ENCODE results near the gene PHTF2.

Gene PHTF2

DNA sequence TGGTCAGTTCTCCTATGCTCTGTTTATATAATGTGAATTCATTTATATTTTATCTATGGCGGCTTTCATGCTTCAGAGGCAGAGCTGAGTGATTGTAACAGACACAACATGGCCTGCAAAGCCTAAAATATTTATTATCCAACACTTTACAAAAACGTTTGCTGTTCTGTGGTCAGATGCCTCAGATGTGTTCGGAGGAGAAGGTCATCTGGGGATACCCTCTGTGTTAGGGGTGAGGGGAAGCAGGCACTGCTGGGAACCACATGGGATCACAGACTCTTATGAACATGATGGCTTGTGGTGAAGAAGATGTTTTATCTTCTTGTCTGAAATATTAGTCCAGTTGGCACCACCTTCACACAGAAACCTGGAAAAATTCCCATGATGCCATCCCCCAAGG lies 203.4 kb downstream of the PHTF2 start:
- no peak for DNase-seq

DNA sequence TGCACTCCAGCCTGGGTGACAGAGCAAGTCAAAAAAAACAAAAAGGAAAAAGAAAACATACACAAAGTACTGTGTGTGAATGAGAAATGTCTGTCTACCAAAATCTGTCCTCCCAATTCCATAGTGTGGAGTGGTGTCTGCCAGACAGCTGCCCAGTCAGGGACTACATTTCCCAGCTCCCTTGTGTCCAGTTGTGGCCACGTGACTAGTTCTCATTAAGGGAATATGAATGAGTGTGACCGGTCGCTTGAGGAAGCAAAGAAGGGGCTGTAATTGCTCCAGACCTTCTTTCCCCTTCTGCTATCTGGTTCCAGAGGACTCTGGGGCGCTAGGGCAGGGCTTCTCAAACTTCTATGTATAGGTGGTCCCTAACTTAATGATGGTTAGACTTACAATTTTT lies 204.1 kb downstream of the PHTF2 start:
- DNase-seq: no peak

DNA sequence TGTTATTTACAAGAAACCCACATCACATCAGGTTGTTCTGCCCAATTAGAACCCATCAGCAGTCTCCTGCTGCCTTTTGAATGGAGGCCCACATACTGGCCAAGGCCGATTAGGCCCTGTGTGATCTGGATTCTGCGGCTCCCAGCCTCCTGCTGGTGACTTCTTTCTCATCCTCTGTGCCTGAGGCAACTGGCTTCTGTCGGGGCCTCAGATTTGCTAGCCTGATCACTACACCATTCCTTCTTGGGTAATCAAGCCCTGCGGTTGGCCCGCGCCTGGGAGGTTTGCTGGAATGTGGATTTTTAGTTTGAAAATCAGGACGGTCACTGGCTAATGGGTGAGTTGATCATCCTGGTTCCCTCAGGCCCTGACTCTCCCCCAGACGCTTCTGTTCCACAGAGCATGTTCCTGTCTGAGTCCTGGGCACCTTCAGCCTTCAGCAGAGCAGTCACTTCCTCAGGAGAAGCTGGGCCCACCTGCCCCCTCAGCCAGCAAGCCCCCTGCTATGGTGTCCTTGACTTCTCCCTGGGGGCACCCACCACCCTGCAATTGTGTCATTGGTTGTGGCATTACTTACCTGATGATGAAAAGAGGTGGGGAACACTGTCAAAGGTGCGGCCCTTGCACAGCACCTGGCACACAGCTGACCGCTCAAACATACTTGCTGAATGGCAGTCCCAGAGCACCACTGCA lies 207.6 kb downstream of the PHTF2 start:
- DNase-seq: no peak
